Uterus (tissue), 2 donors: ENCODE measurements around the gene DGKG.

Source experiments
- POLR2A ChIP-seq, 2 donors: fragments of 450-650 bp; IDR thresholded peaks; one replicate each; pipeline ENCODE4 v1.6.1; 2016; ENCODE audit warnings: antibody characterized with exemption in 2 of 2, mild to moderate bottlenecking in 1 of 2, moderate library complexity in 1 of 2
- TF ChIP-seq, protein P1 (sequence below), 4 experiments: fragments of 200-600 bp in 2 of 4; fragments of 450-650 bp in 2 of 4; sonication (generic) in 2 of 4; IDR thresholded peaks; one replicate each; pipeline ENCODE4 v1.5.1; 2016 to 2019; ENCODE audit warnings: antibody characterized with exemption in 4 of 4, mild to moderate bottlenecking in 2 of 4, moderate library complexity in 1 of 4

DNA sequence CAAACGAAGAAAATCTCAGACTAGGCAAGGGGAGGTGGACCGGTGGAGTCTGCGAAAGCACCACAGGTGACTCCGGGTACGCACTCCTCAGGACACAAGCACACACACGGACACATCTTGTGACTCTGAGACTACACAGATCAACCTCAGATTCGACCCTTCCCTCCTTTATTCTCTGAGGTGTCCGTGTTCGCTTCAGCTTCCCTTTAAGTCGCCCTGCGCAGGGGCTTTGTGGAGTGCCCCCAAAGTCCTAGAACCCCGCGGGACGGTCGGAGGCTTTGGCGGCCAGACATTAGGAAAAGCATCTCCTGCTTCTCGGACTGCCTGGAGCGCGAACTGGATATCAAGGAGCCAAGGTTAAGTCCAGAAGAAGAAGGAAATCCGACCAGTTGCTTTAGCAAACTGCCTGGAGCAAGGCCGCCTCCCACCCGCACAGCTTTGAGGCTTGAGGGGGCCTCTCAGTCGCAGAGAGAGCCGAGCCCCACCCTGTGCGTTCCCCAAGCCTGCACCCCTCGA lies 730 bp downstream of the DGKG start:
- TF ChIP-seq, protein P1, sequence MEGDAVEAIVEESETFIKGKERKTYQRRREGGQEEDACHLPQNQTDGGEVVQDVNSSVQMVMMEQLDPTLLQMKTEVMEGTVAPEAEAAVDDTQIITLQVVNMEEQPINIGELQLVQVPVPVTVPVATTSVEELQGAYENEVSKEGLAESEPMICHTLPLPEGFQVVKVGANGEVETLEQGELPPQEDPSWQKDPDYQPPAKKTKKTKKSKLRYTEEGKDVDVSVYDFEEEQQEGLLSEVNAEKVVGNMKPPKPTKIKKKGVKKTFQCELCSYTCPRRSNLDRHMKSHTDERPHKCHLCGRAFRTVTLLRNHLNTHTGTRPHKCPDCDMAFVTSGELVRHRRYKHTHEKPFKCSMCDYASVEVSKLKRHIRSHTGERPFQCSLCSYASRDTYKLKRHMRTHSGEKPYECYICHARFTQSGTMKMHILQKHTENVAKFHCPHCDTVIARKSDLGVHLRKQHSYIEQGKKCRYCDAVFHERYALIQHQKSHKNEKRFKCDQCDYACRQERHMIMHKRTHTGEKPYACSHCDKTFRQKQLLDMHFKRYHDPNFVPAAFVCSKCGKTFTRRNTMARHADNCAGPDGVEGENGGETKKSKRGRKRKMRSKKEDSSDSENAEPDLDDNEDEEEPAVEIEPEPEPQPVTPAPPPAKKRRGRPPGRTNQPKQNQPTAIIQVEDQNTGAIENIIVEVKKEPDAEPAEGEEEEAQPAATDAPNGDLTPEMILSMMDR (IDR thresholded peaks at IDR 0.05), result no peak
- TF ChIP-seq POLR2A (IDR thresholded peaks at IDR 0.05), result no peak
